Smooth muscle cell (in vitro differentiated cells): ENCODE results near the gene SREK1. TPM values are rescaled to one million over a fixed set of nuclear protein-coding genes. Genes with fewer than 3 reads are reported as not detected.

ENCODE experiments used
- DNase-seq: peaks from one replicate; lab custom pipeline; 2025; ENCODE audit not compliant: unreplicated experiment; lab: John Stamatoyannopoulos, UW
- H2AFZ ChIP-seq: fragments of 200-600 bp; sonication (generic); 2 replicates; pipeline ENCODE4 v1.6.0; 2016; ENCODE audit warnings: antibody characterized with exemption, low read depth, mild to moderate bottlenecking
- H3F3A ChIP-seq: fragments of 200-600 bp; sonication (generic); 2 replicates; pipeline ENCODE4 v1.6.0; 2017; ENCODE audit warnings: antibody characterized with exemption, low read depth
- H3K27ac ChIP-seq: fragments of 200-600 bp; sonication (generic); 2 replicates; pipeline ENCODE4 v1.5.1; 2016; ENCODE audit warnings: low read depth, mild to moderate bottlenecking
- H3K27me3 ChIP-seq: fragments of 200-600 bp; sonication (generic); 2 replicates; pipeline ENCODE4 v1.6.1; 2016; ENCODE audit warnings: low read depth, mild to moderate bottlenecking
- H3K36me3 ChIP-seq: fragments of 200-600 bp; sonication (generic); 2 replicates; pipeline ENCODE4 v1.5.1; 2016; ENCODE audit warnings: low read depth
- H3K4me1 ChIP-seq: fragments of 200-600 bp; sonication (generic); 2 replicates; pipeline ENCODE4 v1.5.1; 2016; ENCODE audit warnings: low read depth
- H3K4me2 ChIP-seq: fragments of 200-600 bp; sonication (generic); 2 replicates; pipeline ENCODE4 v1.6.0; 2016; ENCODE audit warnings: mild to moderate bottlenecking
- H3K4me3 ChIP-seq: fragments of 200-600 bp; sonication (generic); 2 replicates; pipeline ENCODE4 v1.5.1; 2016; ENCODE audit warnings: mild to moderate bottlenecking
- H3K79me2 ChIP-seq: fragments of 200-600 bp; sonication (generic); 2 replicates; pipeline ENCODE4 v1.6.0; 2016; ENCODE audit warnings: low read depth, mild to moderate bottlenecking
- H3K9ac ChIP-seq: fragments of 200-600 bp; sonication (generic); 2 replicates; pipeline ENCODE4 v1.6.0; 2016; ENCODE audit warnings: low read depth
- H3K9me3 ChIP-seq: fragments of 200-600 bp; sonication (generic); replicated peaks from 2 replicates; pipeline ENCODE4 v1.5.1; 2016; ENCODE audit warnings: low read depth
- H4K20me1 ChIP-seq: fragments of 200-600 bp; sonication (generic); 2 replicates; pipeline ENCODE4 v1.6.0; 2016; ENCODE audit warnings: low read depth
- WGBS: methylation state at CpG from one replicate; pipeline ENCODE4 v1.1.7; 2016; ENCODE audit warnings: low lambda C conversion rate; 5-methylcytosine and 5-hydroxymethylcytosine counted together
- polyA plus RNA-seq: library from polyadenylated mRNA; unstranded; fragments of >200 nt; fragmentation: Nextera tagmentation; extraction: Ambion mirVana; gene quantifications from 2 replicates; pipeline ENCODE4 v1.2.1, GENCODE V29; 2016
- total RNA-seq: library from RNA; depleted of rRNA; stranded (reverse); fragments of >200 nt; gene quantifications from 2 replicates; pipeline ENCODE4 v1.2.3, GENCODE V29; 2014
- TF ChIP-seq, protein P1 (sequence below): fragments of 200-600 bp; sonication (generic); IDR thresholded peaks from 2 replicates; pipeline ENCODE4 v1.5.1; 2017; ENCODE audit warnings: borderline replicate concordance, mild to moderate bottlenecking, antibody characterized with exemption; ENCODE audit not compliant: insufficient read depth, poor library complexity, severe bottlenecking

Gene SREK1
- total and polyA plus RNA-seq, 2 experiments from 2014 or later = 31.0 to 70.9 TPM

DNA sequence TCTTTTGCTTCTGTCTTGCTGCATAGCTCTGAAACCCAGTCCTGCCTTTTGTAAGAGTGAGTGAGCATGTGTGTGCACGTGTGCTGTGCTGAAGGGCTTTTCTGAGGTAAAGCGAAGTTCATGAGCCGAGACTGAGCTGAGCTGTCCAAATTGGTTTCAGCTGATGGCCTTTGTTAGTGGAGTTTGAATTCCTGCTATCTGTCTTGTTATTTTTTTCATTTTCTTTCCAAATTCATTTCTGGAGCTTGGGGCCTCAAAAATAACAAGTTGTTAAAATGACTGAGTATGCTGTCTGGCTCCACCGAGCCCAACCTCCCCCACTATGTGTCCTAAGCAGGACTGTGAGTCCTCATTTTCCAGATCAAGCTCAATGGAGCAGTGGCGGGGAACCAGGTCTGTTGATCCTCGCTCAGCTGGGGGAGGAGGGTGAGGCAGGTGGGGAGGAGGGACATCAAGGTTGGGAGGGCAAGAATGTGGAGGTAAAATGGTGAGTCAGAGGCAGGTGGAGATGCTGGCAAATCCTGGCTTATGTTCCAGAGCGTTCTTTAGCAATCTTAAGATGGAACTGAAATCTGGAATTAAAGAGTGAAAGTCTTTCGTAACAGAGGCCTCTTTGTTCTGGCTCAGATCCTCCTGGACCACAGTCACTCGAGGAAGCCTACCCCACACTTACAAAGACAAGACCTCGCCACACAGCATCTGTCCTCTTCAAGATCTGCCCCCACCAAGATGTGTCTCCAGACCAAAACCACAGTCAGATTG, 63.9 kb downstream of the SREK1 start:
- Histone ChIP-seq H3F3A (no peaks in the 10 kb centered on the region), H3K27ac (no peak overlapping the region), H2AFZ (no peak overlapping the region), H3K9me3 (no peaks in the 10 kb centered on the region), H3K4me2 (no peak overlapping the region), H3K9ac (no peak overlapping the region), H3K4me3 (no peak overlapping the region), H3K79me2 (no peaks in the 10 kb centered on the region), H4K20me1 (no peaks in the 10 kb centered on the region), H3K4me1 (no peaks in the 10 kb centered on the region), H3K27me3 (no peaks in the 10 kb centered on the region), H3K36me3 (no peaks in the 10 kb centered on the region)
- no peak for DNase-seq
- TF ChIP-seq, protein P1, sequence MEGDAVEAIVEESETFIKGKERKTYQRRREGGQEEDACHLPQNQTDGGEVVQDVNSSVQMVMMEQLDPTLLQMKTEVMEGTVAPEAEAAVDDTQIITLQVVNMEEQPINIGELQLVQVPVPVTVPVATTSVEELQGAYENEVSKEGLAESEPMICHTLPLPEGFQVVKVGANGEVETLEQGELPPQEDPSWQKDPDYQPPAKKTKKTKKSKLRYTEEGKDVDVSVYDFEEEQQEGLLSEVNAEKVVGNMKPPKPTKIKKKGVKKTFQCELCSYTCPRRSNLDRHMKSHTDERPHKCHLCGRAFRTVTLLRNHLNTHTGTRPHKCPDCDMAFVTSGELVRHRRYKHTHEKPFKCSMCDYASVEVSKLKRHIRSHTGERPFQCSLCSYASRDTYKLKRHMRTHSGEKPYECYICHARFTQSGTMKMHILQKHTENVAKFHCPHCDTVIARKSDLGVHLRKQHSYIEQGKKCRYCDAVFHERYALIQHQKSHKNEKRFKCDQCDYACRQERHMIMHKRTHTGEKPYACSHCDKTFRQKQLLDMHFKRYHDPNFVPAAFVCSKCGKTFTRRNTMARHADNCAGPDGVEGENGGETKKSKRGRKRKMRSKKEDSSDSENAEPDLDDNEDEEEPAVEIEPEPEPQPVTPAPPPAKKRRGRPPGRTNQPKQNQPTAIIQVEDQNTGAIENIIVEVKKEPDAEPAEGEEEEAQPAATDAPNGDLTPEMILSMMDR = no peak
- WGBS = 87% methylated on average over 10 of the region's 10 CpGs

DNA sequence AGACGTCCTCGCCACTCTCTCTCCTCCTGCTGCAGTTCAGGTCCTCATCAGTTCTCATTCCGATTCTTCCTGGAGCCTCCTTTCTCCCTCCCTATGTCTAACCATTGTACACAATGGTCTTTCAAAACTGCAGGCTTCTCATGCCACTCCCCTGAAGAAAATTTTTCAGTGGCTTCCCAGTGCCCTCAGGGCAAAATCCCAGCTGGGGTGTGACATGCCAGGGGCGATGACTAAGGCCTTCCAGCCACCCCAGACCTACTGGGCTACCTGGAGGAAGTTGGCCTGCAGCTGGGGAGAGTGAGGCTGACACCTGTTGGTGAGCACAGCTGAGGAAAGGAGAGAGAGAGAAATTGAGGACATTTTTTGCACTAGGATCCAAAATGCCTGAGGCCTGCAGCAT, 65.2 kb downstream of the SREK1 start:
- Histone ChIP-seq H3K27ac (no peak overlapping the region), H3K79me2 (no peaks in the 10 kb centered on the region), H4K20me1 (no peaks in the 10 kb centered on the region), H3K4me3 (no peak overlapping the region), H2AFZ (no peak overlapping the region), H3K4me1 (no peaks in the 10 kb centered on the region), H3K4me2 (no peak overlapping the region), H3K9ac (no peak overlapping the region), H3K9me3 (no peaks in the 10 kb centered on the region), H3K36me3 (no peaks in the 10 kb centered on the region), H3F3A (no peaks in the 10 kb centered on the region), H3K27me3 (no peaks in the 10 kb centered on the region)
- DNase-seq = no peak
- TF ChIP-seq, protein P1 = no peak
- 72% methylated on average over 4 of the region's 4 CpGs for WGBS

DNA sequence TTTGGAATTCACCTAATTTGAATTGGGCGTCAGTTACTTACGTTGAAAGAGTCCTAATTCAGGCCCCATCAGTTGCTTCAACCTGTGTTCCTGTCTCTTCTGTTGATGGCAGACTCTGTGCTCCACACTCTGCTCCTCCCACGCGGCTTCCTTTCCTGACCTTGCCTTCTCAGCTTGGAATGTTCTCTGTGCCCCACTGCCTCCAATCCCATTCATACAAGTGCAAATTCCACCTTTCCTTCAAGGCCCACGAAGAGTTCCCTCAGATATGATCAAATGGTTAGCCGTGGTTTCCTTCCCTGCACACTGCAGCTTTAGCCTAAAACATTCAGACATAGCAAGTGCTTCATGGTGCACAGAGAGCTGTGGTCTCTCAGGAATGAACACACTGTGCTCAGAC, 65.7 kb downstream of the SREK1 start:
- Histone ChIP-seq H3K27me3 (no peaks in the 10 kb centered on the region), H2AFZ (no peak overlapping the region), H3K27ac (no peak overlapping the region), H3K79me2 (no peaks in the 10 kb centered on the region), H3K4me2 (no peak overlapping the region), H3K36me3 (no peaks in the 10 kb centered on the region), H3K4me1 (no peaks in the 10 kb centered on the region), H4K20me1 (no peaks in the 10 kb centered on the region), H3K9ac (no peak overlapping the region), H3K9me3 (no peaks in the 10 kb centered on the region), H3K4me3 (no peak overlapping the region), H3F3A (no peaks in the 10 kb centered on the region)
- no peak for DNase-seq
- 73% methylated on average over 6 of the region's 6 CpGs for WGBS
- TF ChIP-seq, protein P1 = no peak

DNA sequence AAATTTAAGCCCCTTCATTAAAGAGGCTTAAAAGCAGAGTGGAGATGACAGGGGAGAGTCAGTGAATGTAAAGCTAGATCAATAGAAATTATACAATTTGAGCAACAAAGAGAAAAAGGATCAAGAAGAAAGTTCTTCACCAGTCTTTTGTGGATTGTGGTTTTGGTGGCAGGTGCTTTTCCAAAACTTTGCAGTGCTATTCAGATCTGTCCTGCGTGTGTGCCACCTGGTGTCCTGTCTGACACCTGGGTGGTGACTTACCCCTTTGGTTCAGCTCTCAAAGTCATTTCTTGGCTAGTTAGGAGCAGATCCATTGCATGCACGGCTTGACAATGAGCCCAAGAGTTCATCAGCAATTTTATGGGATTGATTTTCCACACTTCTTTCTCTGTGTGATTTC, 69.4 kb downstream of the SREK1 start:
- Histone ChIP-seq H3K79me2 (no peaks in the 10 kb centered on the region), H2AFZ (no peak overlapping the region), H3K36me3 (no peaks in the 10 kb centered on the region), H3K4me3 (no peak overlapping the region), H3K4me1 (no peaks in the 10 kb centered on the region), H3K27me3 (no peaks in the 10 kb centered on the region), H4K20me1 (no peaks in the 10 kb centered on the region), H3F3A (no peaks in the 10 kb centered on the region), H3K9me3 (no peaks in the 10 kb centered on the region), H3K4me2 (no peak overlapping the region), H3K27ac (no peak overlapping the region), H3K9ac (no peak overlapping the region)
- no peak for DNase-seq
- TF ChIP-seq, protein P1 = no peak
- WGBS = 71% methylated on average over 2 of the region's 2 CpGs
